Fibroblast of the aortic adventitia (primary cell): Measurements from ENCODE around the gene UTF1. TPM values are rescaled to one million over a fixed set of nuclear protein-coding genes. Genes with fewer than 3 reads are reported as not detected.

Experiments used
- DNase-seq: peaks from one replicate; pipeline ENCODE4 v3.0.0-alpha.2; 2010; ENCODE audit warnings: low read depth
- H3K4me3 ChIP-seq: 2 replicates; pipeline ENCODE4 v1.5.1; 2011; ENCODE audit warnings: low read depth, mild to moderate bottlenecking, control low read depth, low read length, moderate library complexity
- total RNA-seq: library from RNA; depleted of rRNA; stranded (reverse); fragments of >200 nt; gene quantifications from 2 replicates; pipeline ENCODE4 v1.2.3, GENCODE V29; 2012; ENCODE audit warnings: low replicate concordance
- TF ChIP-seq, protein P1 (sequence below): IDR thresholded peaks from 2 replicates; pipeline ENCODE4 v1.5.1; 2011; ENCODE audit warnings: mild to moderate bottlenecking, low read length, control low read depth, inconsistent platforms; ENCODE audit not compliant: insufficient read depth

The UTF1 gene
- total RNA-seq, 1 donor, result not detected

GRCh38 chr10:133280391-133281059 is 50.5 kb downstream of the UTF1 start:
- TF ChIP-seq, protein P1, sequence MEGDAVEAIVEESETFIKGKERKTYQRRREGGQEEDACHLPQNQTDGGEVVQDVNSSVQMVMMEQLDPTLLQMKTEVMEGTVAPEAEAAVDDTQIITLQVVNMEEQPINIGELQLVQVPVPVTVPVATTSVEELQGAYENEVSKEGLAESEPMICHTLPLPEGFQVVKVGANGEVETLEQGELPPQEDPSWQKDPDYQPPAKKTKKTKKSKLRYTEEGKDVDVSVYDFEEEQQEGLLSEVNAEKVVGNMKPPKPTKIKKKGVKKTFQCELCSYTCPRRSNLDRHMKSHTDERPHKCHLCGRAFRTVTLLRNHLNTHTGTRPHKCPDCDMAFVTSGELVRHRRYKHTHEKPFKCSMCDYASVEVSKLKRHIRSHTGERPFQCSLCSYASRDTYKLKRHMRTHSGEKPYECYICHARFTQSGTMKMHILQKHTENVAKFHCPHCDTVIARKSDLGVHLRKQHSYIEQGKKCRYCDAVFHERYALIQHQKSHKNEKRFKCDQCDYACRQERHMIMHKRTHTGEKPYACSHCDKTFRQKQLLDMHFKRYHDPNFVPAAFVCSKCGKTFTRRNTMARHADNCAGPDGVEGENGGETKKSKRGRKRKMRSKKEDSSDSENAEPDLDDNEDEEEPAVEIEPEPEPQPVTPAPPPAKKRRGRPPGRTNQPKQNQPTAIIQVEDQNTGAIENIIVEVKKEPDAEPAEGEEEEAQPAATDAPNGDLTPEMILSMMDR, result no peak
- no peak for DNase-seq
- H3K4me3 ChIP-seq, result no peak overlapping the region

GRCh38 chr10:133281084-133281483 is 51.1 kb downstream of the UTF1 start:
- DNase-seq, result no peak
- TF ChIP-seq, protein P1, result no peak
- H3K4me3 ChIP-seq, result no peak overlapping the region

Other genes starting within 250 kb of the UTF1 start
- gene ADGRA1, start 142.3 kb upstream of the UTF1 start, total RNA-seq, result not detected in 2 replicates
- gene KNDC1, start 70.0 kb upstream of the UTF1 start, total RNA-seq, result under 0.01 and 0.41 TPM in 2 replicates
- not detected in 2 replicates for gene VENTX, start 7.6 kb downstream of the UTF1 start, total RNA-seq
- gene ADAM8, start 46.7 kb downstream of the UTF1 start, total RNA-seq, result 0.36 TPM in 1 of 2 replicates, not detected in the other
- gene TUBGCP2, start 78.7 kb downstream of the UTF1 start, total RNA-seq, result 33.0 and 72.8 TPM in 2 replicates
- 1.7 and 22.1 TPM in 2 replicates for gene ZNF511, start 78.7 kb downstream of the UTF1 start, total RNA-seq
- not detected in 2 replicates for gene CALY, start 106.7 kb downstream of the UTF1 start, total RNA-seq
- gene PRAP1, start 117.2 kb downstream of the UTF1 start, total RNA-seq, result not detected in 2 replicates
- 4.0 and 16.9 TPM in 2 replicates for gene FUOM, start 127.8 kb downstream of the UTF1 start, total RNA-seq
- gene ECHS1, start 143.1 kb downstream of the UTF1 start, total RNA-seq, result 33.0 and 47.3 TPM in 2 replicates
- 4.9 and 5.4 TPM in 2 replicates for gene PAOX, start 149.0 kb downstream of the UTF1 start, total RNA-seq
- gene MTG1, start 163.9 kb downstream of the UTF1 start, total RNA-seq, result 19.0 and 25.4 TPM in 2 replicates
- gene SPRN, start 194.4 kb downstream of the UTF1 start, total RNA-seq, result 0.18 and 0.82 TPM in 2 replicates
- 1.6 and 13.5 TPM in 2 replicates for gene SCART1, start 223.7 kb downstream of the UTF1 start, total RNA-seq